NCI-H1930 (cell line): ENCODE data around the gene SBNO2.
"Not testable (repeated sequence)": the region's sequence is repeated elsewhere in the genome, so short reads cannot be mapped to it uniquely, and the experiment has no call there.

Experiments
- DNase-seq, 2 experiments: peaks; one replicate each; lab custom pipeline; 2025; lab: John Stamatoyannopoulos, UW

SBNO2 gene

DNA sequence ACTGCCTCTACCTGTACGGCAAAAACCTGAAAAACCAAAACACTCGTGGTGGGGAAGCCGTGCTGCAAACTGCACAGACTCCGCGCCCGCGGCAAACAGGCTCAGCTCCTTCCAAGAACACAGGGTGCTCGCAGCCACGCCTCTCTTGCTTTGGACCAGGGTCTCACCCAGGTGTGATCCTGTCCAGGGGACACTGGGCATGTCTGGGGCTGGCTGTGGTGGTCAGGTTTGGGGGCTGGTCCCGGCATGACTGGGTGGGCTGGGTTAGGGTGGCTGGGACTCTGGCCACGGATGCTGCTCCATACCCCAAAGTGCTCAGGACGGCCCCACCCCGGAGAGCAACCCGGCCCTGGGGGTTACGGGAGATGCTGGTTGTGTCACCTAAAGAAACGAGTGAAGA is 56.4 kb downstream of the SBNO2 start:
- no peak for DNase-seq

GRCh38 chr19:1116726-1117581 is 57.1 kb downstream of the SBNO2 start:
- DNase-seq: no peak

- DNase-seq: no peak
These were observed 58.2 kb downstream of the SBNO2 start for GRCh38 chr19:1115646-1116420.

DNA sequence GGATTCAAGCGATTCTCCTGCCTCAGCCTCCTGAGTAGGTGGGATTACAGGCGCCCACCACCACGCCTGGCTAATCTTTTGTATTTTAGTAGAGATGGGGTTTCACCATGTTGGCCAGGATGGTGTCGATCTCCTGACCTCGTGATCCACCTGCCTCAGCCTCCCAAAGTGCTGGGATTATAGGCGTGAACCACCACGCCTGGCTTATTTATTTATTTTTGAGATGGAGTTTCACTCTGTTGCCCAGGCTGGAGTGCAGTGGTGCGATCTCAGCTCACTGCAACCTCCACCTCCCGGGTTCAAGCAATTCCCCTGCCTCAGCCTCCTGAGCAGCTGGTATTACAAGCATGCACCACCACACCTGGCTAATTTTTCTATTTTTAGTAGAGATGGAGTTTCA is 59.3 kb downstream of the SBNO2 start:
- DNase-seq: not testable (repeated sequence)

DNA sequence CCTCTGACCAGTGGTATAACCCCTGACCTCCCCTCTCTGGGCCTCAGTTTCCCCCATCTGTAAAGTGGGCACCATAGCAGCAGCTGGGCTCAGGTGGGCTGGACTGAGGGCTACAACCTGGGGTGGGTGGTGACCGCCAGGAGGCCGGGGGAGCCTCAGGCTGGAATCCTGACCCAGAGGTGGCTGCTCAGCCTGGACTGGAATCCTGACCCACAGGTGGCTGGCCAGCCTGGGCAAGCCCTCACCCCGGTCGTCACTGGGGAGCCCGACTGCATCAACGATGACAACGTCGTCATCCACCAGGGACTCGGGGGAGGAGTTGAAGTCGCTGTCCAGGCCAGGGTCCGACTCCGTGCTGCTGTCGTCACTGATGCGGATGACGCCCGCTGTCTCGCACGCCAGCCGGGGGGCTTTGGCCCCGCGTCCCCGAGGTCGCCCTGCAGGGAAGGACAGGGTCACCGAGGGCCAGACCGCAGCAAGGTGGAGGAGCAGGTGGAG is 60.0 kb downstream of the SBNO2 start:
- DNase-seq: no peak

- peak in 1 of 2 experiments; percentile 31 for DNase-seq
These were observed 60.8 kb downstream of the SBNO2 start for GRCh38 chr19:1113030-1113985.

GRCh38 chr19:1112268-1113029 is 61.6 kb downstream of the SBNO2 start:
- DNase-seq: no peak

DNA sequence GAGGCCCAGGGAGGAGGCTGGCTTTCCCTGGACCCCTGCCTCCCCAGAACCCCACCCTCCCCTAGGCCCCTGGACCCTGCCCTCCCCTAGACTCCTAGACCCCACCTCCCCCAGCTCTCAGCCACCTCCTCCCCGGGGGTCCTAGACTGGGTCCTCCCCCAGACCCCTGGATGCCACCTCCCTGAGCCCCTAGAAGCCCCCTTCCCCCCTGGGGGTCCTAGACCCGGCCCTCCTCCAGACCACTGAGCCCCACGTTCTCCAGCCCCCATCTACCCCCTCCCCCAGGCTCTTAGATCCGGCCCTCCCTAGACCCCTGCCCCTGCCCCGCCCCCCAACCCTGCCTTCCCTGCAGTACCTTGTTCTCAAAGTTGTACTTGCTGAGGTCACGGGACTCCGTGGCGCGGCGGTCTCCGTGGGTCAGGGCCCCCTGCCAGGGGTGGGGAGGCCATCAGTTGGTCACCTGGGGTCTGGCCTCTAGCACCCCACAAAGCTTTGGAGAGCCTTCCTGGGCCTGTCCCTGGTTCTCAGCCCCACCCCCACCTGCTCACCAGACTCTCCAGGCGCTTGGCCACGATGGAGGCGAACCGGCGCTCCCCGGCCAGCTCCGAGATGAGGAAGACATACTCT is 62.3 kb downstream of the SBNO2 start:
- no peak for DNase-seq

- DNase-seq: no peak
These were observed 63.0 kb downstream of the SBNO2 start for GRCh38 chr19:1110809-1111640.

- no peak for DNase-seq
These were observed 64.1 kb downstream of the SBNO2 start for GRCh38 chr19:1109697-1110671.

DNA sequence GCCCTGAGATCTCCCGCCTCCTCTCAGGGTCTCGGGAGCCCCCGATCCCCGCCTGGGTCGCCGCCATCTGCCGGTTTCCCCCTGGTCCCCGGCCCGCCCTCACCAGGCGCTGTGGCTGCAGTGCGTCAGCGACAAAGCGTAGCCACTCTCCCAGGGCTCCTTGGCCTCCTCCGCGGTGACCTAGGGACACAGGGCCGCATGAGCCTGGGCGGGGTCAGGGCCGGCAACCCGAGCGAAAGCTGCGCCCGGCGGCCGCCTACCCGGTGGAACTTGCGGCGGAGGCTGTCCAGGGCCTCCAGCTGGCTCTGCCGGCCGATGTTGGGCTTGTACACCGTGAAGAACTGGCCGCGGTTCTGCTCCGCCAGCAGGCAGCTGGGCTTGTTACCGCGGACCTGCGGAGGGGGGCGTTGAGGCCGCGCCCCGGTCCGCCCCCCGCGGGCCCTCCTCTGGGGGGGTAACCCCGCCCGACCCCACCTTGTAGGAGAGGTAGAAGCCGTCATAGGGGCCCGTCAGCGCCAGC is 65.0 kb downstream of the SBNO2 start:
- no peak for DNase-seq

DNA sequence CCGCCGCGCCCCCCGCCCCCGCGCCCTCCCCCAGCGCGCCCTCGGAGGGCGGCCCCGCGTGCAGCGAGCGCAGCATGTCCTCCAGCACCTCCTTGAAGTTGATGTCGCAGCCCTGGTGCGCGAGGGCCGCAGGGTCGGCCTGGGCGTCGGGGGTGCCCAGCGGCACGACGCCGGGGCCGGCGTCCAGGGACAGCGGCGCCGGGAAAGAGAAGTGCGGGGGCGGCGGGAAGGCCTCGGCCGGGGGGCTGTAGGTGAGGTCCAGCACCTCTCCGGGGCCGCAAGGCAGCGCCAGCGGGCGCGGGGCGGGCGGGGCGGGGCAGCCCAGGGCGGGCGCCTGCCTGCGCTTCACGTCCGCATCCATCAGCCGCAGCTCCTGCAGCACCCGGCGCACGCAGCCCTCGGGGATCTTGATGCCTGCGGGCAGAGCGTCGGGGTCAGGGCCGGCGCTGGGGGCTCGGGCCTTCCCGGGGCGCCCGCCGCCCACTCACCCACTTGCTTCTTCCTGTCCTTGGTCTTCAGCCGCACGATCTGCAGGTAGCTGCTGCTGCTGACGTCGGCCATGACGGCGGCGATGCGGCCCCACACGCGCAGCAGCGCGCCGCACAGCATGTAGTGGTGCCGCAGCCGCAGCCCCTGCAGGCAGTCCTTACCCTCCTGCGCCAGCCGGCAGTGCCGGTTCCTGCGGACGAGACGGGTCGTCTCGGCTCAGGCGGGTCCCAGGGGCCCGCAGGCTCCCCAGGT is 65.6 kb downstream of the SBNO2 start:
- DNase-seq: no peak

DNA sequence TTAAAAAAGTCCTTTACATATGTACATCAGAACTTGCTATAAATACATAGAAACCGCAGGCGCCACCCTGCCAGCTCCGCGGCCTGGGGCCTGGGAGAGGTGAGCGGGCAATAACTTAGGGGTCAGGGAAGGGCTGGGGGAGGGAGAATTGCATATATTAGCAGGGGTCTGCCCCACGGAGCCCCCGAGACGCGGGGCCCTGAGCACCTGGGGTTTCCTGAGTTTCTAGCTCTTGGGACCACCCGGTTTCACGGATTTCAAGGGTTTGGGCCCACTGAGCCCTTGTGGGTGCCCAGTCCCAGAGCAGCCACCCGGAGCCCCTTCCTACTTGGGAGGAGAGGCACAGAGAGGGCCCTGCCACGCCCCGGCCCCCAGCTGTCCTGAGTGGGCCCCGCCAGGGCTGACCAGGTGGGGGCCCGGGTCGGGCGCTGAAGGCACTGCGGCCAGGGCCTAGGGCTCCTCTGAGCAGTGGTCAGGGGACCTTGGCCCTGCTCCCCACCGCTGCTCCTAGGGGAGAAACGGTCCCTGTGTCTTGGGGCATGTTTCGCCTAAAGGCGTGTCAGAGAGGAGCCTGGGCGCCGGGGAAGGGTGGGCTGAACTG is 66.3 kb downstream of the SBNO2 start:
- no peak for DNase-seq

DNA sequence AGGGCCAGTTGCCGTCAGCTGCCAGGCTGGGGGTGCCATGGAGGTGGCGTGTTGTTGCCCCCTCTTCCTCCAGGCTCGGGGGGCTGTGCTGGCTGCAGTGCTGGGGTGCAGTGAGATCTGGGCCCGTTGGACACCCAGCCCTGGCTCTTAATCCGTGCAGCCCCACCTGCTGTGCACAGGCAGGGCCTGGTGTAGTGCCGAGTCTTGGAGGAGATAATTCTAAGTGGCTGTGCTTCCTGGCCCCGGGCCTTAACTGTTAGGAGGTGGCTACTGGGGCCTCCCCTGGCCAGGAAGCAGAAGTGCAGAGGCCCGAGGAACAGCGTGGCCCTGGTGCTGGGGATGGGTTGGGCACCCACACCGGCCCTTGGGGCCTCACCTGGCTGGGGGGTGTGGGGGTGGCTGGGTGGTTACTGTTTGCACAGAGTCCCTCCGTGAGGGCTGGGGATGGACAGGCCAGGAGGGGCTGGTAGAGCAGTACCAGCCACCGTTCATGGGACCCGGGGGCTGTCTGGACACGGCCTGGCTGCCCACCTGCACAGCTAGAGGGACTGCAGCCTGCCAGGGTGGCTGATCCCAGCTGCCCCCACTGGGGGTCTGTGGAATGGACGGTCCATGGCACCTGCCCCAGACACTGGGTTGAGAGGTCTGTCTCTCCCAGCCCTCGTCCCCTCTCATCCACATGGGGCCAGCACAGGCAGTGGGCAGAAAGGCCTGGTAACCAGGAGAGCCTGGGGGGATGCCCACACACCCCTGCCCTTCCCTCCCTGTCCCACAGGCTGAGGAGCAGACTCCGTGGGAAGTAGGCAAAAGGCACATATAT is 67.0 kb downstream of the SBNO2 start:
- no peak for DNase-seq

GRCh38 chr19:1105873-1106840 is 67.9 kb downstream of the SBNO2 start:
- DNase-seq: no peak
